HG02678 (cell line): Measurements from ENCODE around the gene MYBPC1.

Experiments
- ATAC-seq: cut with Tn5 transposase; IDR thresholded peaks from one replicate; pipeline ENCODE4 v1.9.1; 2021; ENCODE audit warnings: mild to moderate bottlenecking, moderate library complexity; ENCODE audit not compliant: unreplicated experiment

The MYBPC1 gene

GRCh38 chr12:101690544-101691098 lies 95.8 kb downstream of the MYBPC1 start:
- no peak for ATAC-seq

- no peak for ATAC-seq
Observed at GRCh38 chr12:101691503-101692096, 96.8 kb downstream of the MYBPC1 start.

GRCh38 chr12:101694297-101694848 lies 99.6 kb downstream of the MYBPC1 start:
- no peak for ATAC-seq

DNA sequence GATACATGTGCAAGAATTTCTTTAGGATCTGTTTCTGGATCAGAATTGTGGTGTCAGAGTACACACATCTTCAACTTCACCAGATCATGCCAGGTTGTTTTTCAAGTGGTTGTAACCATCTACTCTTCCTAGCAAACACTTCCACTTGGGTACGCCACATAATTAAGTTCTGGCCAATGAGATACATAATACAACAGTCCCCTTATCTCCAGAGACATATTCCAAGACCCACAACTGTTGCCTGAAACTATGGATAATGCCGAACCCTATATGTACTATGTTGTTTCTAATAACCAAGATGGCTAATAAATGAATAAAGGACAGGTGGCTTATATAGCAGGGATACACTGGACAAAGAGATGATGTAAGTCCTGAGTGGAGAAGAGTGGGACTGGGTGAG lies 100.2 kb downstream of the MYBPC1 start:
- ATAC-seq = no peak

GRCh38 chr12:101695706-101696105 lies 100.9 kb downstream of the MYBPC1 start:
- no peak for ATAC-seq

- ATAC-seq = peak; percentile 37
Observed at GRCh38 chr12:101696251-101697196, 101.8 kb downstream of the MYBPC1 start.

- peak; percentile 69 for ATAC-seq
Observed at GRCh38 chr12:101697197-101697929, 102.6 kb downstream of the MYBPC1 start, which contains the start of gene CHPT1. Gene CHPT1, plus strand, starts transcription at chr12:101697640. Its CDS starts 222 bp downstream, at chr12:101697862.

DNA sequence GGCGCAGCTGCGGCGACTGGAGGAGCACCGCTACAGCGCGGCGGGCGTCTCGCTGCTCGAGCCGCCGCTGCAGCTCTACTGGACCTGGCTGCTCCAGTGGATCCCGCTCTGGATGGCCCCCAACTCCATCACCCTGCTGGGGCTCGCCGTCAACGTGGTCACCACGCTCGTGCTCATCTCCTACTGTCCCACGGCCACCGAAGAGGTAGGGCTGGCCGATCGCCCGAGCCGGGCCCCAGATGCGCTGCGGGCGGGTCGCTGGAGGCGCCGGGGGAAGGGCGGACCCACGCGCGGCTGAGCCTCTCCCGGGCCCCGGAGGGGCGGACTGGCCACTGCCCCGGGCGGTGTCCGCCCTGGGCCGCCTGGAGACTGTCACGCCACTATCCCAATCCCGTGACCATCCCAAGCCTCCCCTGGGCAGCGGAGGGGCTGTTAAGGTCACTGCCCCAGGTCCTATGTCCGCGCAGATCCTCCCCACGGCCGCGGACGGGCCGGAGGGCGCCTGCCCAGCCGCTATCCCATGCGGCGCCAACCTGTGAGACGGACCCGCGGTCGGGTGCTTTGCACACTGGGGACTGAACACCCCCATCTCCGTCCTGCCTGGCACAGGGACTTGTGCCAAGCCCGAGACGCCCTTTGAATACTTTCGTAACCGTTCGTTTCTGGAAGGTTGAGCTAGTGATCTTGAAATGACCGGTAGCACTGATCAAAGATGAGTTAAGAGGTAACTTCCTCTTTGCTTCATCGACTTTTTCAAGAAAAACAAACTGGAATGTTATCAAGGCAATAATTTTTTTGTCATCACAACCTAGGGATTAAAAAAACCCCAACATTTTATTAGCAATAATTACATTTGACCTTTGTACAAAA lies 103.4 kb downstream of the MYBPC1 start:
- peak; percentile 37 for ATAC-seq

GRCh38 chr12:101698800-101699347 lies 104.1 kb downstream of the MYBPC1 start:
- ATAC-seq = no peak

DNA sequence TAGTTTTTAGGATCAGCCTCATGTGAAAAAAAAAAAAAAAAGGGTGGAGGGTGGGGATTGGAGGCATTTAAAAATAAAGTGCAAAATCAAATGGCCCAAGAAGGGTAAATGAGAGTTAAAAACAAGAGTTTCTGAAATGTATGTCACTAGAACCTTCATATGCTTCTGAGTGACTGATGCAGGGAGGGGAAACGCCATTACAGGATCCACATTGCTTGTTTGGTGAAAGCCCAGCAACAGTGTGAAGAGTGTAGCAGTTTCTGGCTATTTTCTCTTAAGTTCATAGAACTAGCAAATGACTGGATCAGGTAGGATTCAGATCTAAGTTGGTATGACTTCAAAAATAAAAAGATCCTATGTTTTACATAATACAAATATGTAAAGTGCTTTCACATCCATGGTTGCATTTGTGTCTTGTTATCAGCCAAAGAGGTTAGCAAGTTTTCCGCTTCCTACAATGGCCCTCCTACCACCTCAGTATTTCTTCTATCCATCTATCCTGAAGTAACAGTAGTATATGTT lies 105.6 kb downstream of the MYBPC1 start:
- no peak for ATAC-seq

DNA sequence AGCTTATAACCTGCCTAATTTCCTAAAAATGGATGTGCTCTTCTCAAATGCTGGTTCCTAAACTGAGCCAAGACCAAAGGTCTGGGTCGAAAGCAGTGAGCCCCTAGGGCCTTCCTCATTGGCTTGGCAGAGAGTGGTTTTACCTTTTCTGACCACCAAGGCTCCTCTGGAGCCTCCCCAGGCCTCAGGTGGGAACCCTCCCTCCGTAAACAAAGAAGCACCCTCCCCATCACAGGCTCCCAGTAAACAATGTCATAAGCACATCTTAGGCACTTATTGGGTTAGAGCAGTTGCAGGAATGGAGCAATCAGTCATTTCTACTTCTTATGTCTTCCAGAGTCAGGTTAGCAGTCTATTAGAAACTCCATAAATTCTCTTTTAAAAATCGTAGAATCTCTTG lies 108.7 kb downstream of the MYBPC1 start:
- ATAC-seq = no peak

DNA sequence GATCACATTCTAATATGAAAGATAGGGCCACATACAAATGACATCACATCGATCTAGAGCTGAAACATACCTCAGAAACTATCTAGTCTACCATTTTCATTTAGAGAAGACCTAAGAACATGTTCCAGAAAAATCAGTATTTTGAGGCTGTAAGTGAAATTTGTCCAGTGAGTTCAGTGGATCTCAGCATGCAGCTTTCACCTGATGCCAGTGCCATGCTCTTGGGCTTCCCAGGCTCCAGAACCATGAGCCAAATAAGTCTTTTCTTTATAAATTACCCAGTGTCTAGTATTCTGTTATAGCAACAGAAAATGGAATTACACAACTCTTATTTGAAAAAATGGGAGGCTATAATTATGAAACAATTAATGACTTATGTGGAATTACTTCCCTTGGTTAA lies 111.6 kb downstream of the MYBPC1 start:
- no peak for ATAC-seq

GRCh38 chr12:101707131-101707782 lies 112.5 kb downstream of the MYBPC1 start:
- ATAC-seq = no peak

- ATAC-seq = no peak
Observed at GRCh38 chr12:101710288-101710687, 115.5 kb downstream of the MYBPC1 start.

DNA sequence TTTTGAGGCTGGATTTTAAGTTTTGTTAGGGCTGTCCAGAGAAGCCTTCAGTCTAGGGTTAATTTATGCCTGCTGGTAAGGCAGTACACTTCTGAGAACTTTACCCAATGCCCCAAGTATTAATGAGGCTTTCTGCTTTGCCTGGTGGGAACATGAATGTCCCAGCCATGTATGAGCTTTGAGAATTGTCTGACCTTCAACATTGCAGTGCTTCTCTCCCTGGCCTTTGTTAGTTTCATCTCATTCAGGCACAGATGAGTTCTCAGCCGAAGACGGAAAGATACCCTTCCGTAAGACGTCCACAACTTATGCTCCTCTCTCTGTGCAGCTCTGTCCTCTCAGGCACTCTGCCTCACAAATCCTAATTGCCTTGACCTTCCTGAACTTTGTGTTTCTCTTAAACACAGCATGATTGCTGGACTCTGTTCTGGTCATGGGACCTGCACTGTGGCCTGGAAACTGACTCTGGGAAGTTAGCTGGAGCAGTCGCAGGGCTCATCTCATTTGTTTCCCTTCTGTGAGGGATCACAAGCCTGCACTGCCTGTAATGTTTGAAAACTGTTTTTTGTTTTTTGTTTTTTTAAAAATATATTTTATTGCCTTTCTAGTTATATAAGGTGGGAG lies 118.4 kb downstream of the MYBPC1 start:
- no peak for ATAC-seq

GRCh38 chr12:101713930-101714329 lies 119.2 kb downstream of the MYBPC1 start:
- ATAC-seq = no peak

GRCh38 chr12:101714877-101715444 lies 120.2 kb downstream of the MYBPC1 start:
- ATAC-seq = no peak

GRCh38 chr12:101719566-101719965 lies 124.8 kb downstream of the MYBPC1 start:
- ATAC-seq = no peak
